Nephron (organoid): ENCODE measurements around the gene RS1.

Source experiments
- H3K27ac Mint-ChIP-seq, 3 experiments: 2 replicates each; pipeline ENCODE4 v1.8.0; 2020; ENCODE audit warnings: mixed read lengths in 3 of 3, mild to moderate bottlenecking in 2 of 3, moderate library complexity in 1 of 3
- H3K27me3 Mint-ChIP-seq: 2 replicates; pipeline ENCODE4 v1.8.0; 2021; ENCODE audit warnings: low read depth, mild to moderate bottlenecking, moderate library complexity, mixed read lengths
- H3K36me3 Mint-ChIP-seq: 2 replicates; pipeline ENCODE4 v1.8.0; 2020; ENCODE audit warnings: low read depth, mixed read lengths
- H3K4me1 Mint-ChIP-seq: 2 replicates; pipeline ENCODE4 v1.8.0; 2020; ENCODE audit warnings: mixed read lengths
- H3K4me3 Mint-ChIP-seq, 3 experiments: 2 replicates each; pipeline ENCODE4 v1.8.0; 2020; ENCODE audit warnings: mild to moderate bottlenecking in 3 of 3, mixed read lengths in 3 of 3, moderate library complexity in 2 of 3
- H3K9me3 Mint-ChIP-seq: 2 replicates; pipeline ENCODE4 v1.8.0; 2020; ENCODE audit warnings: mixed read lengths
- CTCF ChIP-seq, 3 experiments: fragments of 200-600 bp; sonication (generic); IDR thresholded peaks; one replicate each; pipeline ENCODE4 v1.5.0; 2021; ENCODE audit warnings: antibody characterized with exemption in 3 of 3; ENCODE audit not compliant: unreplicated experiment in 3 of 3

RS1 gene

GRCh38 chrX:18638398-18638797 lies 33.5 kb downstream of the RS1 start:
- no peak overlapping the region for H3K4me3 Mint-ChIP-seq
- no peaks in the 10 kb centered on the region for H3K27me3 Mint-ChIP-seq
- peaks cover 18% of the 10 kb centered on the region for H3K9me3 Mint-ChIP-seq
- no peaks in the 10 kb centered on the region for H3K4me1 Mint-ChIP-seq
- TF ChIP-seq CTCF (IDR thresholded peaks at IDR 0.05; ENCODE audit: unreplicated experiment in 3 of 3), result no peak
- H3K36me3 Mint-ChIP-seq, result peaks cover 10% of the 10 kb centered on the region
- no peak overlapping the region for H3K27ac Mint-ChIP-seq

DNA sequence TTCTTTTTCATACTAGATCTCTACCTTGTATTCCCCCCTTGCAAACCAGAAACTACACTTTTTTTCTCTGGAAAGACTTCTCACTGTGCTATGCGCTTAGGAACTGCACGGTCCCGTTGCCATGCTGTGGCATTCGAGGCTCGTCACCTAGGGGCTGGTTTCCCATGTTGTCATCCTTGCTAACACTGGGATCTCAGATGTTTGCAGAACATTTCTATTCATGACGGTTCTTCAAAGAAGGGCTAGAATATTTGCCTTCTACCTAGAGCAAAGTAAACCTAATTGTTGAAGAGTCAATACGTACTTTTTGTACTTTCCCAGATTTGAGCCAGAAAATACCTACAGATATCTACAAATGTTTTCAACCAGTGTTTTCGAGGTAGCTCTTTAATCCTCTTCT lies 41.0 kb downstream of the RS1 start:
- Mint-ChIP-seq H3K36me3 (peaks cover 27% of the 10 kb centered on the region), H3K4me3 (no peak overlapping the region), H3K9me3 (peaks cover 10% of the 10 kb centered on the region), H3K27me3 (no peaks in the 10 kb centered on the region), H3K4me1 (no peaks in the 10 kb centered on the region), H3K27ac (no peak overlapping the region)
- TF ChIP-seq CTCF (IDR thresholded peaks at IDR 0.05; ENCODE audit: unreplicated experiment in 3 of 3), result no peak

GRCh38 chrX:18624599-18624998 lies 47.3 kb downstream of the RS1 start:
- Mint-ChIP-seq H3K27me3 (no peaks in the 10 kb centered on the region), H3K27ac (no peak overlapping the region), H3K4me3 (no peak overlapping the region), H3K9me3 (peaks cover 2% of the 10 kb centered on the region), H3K36me3 (peaks cover 19% of the 10 kb centered on the region), H3K4me1 (peaks cover 3% of the 10 kb centered on the region)
- no peak for TF ChIP-seq CTCF (IDR thresholded peaks at IDR 0.05; ENCODE audit: unreplicated experiment in 3 of 3)

- no peak for TF ChIP-seq CTCF (IDR thresholded peaks at IDR 0.05; ENCODE audit: unreplicated experiment in 3 of 3)
- Mint-ChIP-seq H3K36me3 (peaks cover 8% of the 10 kb centered on the region), H3K9me3 (no peaks in the 10 kb centered on the region), H3K4me1 (peaks cover 5% of the 10 kb centered on the region), H3K4me3 (no peak overlapping the region), H3K27ac (peak overlapping the region in 1 of 3 experiments; percentile 74), H3K27me3 (no peaks in the 10 kb centered on the region)
These were observed 51.6 kb downstream of the RS1 start for GRCh38 chrX:18620349-18620748.

DNA sequence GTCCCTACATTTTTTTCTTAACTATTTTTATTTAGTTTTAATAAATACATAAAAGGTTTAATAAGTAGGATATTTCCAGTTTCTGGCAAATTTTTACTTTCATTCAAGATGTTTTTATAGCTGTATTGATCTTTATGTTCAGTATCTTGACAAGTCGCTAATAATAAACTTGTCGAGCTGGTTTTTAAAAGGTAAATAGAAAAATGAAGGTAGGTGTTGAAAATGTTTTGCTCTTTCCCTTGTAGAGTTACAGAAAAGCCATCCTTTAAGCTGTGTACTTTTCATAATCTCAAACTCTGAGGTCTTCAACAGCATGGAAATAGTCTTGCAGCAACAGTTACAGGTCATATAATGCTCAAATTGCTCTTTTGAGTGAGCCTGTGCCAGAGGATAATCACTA lies 52.6 kb downstream of the RS1 start:
- TF ChIP-seq CTCF (IDR thresholded peaks at IDR 0.05; ENCODE audit: unreplicated experiment in 3 of 3), result no peak

GRCh38 chrX:18617407-18617750 lies 54.5 kb downstream of the RS1 start:
- Mint-ChIP-seq H3K4me1 (peaks cover 5% of the 10 kb centered on the region), H3K27ac (peak overlapping the region; percentile 52 to 70 (median 56)), H3K27me3 (no peaks in the 10 kb centered on the region), H3K36me3 (peaks cover 4% of the 10 kb centered on the region), H3K4me3 (no peak overlapping the region), H3K9me3 (no peaks in the 10 kb centered on the region)
- TF ChIP-seq CTCF (IDR thresholded peaks at IDR 0.05; ENCODE audit: unreplicated experiment in 3 of 3), result no peak

More for the DNA sequence above, 52.6 kb downstream of the RS1 start:
- H3K27ac Mint-ChIP-seq, result peak overlapping the region; percentile 68 to 74 (median 71)
- peaks cover 5% of the 10 kb centered on the region for H3K4me1 Mint-ChIP-seq
- H3K9me3 Mint-ChIP-seq, result no peaks in the 10 kb centered on the region
- no peak overlapping the region for H3K4me3 Mint-ChIP-seq
- peaks cover 4% of the 10 kb centered on the region for H3K36me3 Mint-ChIP-seq
- no peaks in the 10 kb centered on the region for H3K27me3 Mint-ChIP-seq
